SK-N-MC (cell line): Measurements from ENCODE around the gene CRIM1.

Experiments used
- DNase-seq: peaks from one replicate; pipeline ENCODE4 v3.0.0-alpha.2; 2011; ENCODE audit warnings: low read depth, low spot score
- H3K27ac ChIP-seq: fragments of 200-600 bp; sonication (generic); 2 replicates; pipeline ENCODE4 v1.5.1; 2016; ENCODE audit warnings: mixed run types
- H3K36me3 ChIP-seq: fragments of 200-600 bp; sonication (generic); 2 replicates; pipeline ENCODE4 v1.6.1; 2017; ENCODE audit warnings: antibody characterized with exemption, low read length, mixed read lengths; ENCODE audit not compliant: insufficient read depth
- H3K4me3 ChIP-seq: fragments of 200-600 bp; sonication (generic); 2 replicates; pipeline ENCODE4 v1.5.1; 2016
- H3K9ac ChIP-seq: fragments of 200-600 bp; sonication (generic); 2 replicates; pipeline ENCODE4 v1.8.0; 2017; ENCODE audit warnings: mixed run types, mixed read lengths; ENCODE audit not compliant: insufficient read length
- H3K9me3 ChIP-seq: fragments of 200-600 bp; sonication (generic); 2 replicates; pipeline ENCODE4 v1.6.1; 2017; ENCODE audit warnings: low read depth, mild to moderate bottlenecking, antibody characterized with exemption, low read length, moderate library complexity, mixed read lengths
- EZH2 ChIP-seq: fragments of 200-600 bp; sonication (generic); IDR thresholded peaks from one replicate; pipeline ENCODE4 v1.6.1; 2017; ENCODE audit warnings: antibody characterized with exemption
- FOXP2 ChIP-seq: optimal IDR thresholded peaks from 2 replicates; pipeline ENCODE3; 2011; ENCODE audit warnings: mild to moderate bottlenecking, moderate library complexity; ENCODE audit not compliant: insufficient read depth; ENCODE audit errors: extremely low read length, control extremely low read depth
- POLR2AphosphoS5 ChIP-seq: IDR thresholded peaks from 2 replicates; pipeline ENCODE4 v1.6.1; 2012; ENCODE audit warnings: mild to moderate bottlenecking, low read depth, low read length, borderline replicate concordance

The CRIM1 gene

DNA sequence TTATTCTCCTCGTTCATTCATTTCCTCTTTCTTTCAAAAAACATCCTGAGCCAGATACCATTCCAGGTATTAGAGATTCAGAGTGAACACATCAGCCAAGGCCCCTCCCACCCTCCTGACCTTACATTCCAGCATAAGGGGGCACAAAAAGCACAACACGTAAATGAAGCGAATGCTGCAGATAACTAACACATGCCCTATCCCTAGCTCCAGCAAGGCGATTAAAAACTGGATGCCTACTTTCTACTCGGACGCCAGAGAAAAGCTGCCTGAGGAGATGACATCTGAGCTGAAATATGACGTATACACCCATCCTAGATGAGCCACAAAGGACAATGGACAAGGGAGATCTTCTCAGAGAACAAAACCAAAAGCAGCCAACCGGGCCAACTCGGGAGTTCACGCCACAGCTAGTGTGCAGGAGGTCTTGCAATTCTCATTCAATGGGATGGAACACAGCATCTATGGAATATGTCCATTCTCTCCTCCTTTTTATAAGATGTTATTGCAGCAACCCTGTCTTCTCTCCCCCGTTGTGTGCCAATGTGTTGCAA is 208.9 kb downstream of the CRIM1 start:
- no peak overlapping the region for H3K27ac ChIP-seq

DNA sequence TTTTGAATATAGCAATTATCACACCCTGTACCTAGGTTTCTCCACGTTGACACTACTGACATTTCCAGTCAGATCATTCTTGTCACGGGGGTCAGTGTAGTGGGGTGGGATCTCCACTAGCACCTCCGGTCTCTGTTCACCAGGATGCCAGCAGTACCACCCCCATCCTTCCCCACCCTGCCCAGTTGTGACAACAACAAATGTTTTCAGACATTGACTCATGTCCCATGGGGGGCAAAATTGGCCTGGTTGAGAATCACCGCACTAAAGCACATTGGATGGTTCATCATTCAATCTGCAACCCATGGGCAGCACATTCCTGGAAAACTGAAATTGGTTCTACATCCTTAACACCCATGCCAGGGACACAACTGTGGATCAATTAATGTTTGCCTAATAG is 210.1 kb downstream of the CRIM1 start:
- Histone ChIP-seq H3K36me3 (peaks cover 7% of the 10 kb centered on the region), H3K9me3 (no peaks in the 10 kb centered on the region), H3K9ac (no peak overlapping the region), H3K27ac (no peak overlapping the region), H3K4me3 (no peak overlapping the region)
- no peak for TF ChIP-seq EZH2
- no peak for TF ChIP-seq FOXP2
- no peak for TF ChIP-seq POLR2AphosphoS5
- DNase-seq = no peak

More for the DNA sequence above, 208.9 kb downstream of the CRIM1 start:
- Histone ChIP-seq H3K9ac (no peak overlapping the region), H3K36me3 (peaks cover 11% of the 10 kb centered on the region), H3K9me3 (no peaks in the 10 kb centered on the region), H3K4me3 (no peak overlapping the region)
- no peak for DNase-seq
- no peak for TF ChIP-seq POLR2AphosphoS5
- TF ChIP-seq EZH2 = no peak
- no peak for TF ChIP-seq FOXP2

DNA sequence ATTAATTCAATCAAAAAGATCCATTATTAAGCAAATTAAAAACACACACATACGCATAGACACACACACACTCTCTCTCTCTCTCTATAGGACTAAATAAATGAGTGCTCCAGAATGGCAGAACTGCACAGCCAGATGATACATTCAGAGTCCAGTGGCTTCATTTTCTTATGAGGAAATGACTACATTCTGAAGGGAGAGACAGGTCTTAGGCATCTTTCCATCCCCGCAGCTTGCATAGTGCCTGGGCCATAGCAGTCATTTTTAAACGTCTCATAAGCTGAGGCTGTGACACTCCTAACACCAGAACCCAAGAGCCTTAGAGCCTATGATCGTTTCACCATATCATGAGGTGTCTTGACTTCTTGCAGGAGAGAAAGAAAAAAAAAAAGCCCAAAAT is 211.3 kb downstream of the CRIM1 start:
- no peak for DNase-seq
- Histone ChIP-seq H3K9me3 (no peaks in the 10 kb centered on the region), H3K36me3 (peaks cover 4% of the 10 kb centered on the region; the same call in 1 of the 2 replicates), H3K9ac (no peak overlapping the region), H3K4me3 (no peak overlapping the region), H3K27ac (no peak overlapping the region)
- TF ChIP-seq POLR2AphosphoS5 (no peak), EZH2 (no peak), FOXP2 (no peak)

DNA sequence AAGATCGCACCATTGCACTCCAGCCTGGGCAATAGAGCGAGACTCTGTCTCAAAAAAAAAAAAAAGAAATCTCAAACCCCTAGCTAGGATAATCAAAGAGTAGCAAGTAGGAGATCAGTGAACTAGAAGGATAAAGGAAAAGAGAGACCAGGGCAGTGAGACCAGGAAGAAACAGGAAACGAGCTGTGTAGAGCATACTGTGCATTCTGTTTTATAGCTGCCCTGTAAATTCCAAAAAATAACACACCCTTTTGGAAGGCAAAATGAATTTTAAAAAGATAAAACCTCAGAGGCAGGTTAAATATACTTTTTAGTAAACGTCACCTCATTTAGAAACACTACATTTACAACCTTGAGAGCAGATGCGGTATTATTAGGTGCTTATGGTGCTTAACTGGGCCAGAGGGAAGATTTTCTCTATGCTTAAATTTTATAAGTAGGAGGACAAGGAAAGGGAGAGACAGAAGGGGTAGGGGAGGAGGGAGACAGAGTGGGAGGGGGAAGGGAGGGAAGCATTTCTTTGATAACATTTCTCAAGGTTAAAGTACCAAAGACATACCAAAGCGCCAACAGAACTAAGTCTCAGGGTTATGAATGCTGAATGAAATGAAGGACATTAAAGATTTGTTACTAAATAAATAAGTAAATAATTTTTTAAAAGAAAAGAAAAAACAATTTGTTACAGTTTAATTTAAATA is 212.3 kb downstream of the CRIM1 start:
- Histone ChIP-seq H3K27ac (peak overlapping the region; percentile 83; the same call in 1 of the 2 replicates), H3K9ac (no peak overlapping the region), H3K36me3 (peaks cover 4% of the 10 kb centered on the region), H3K9me3 (no peaks in the 10 kb centered on the region), H3K4me3 (peak overlapping the region; percentile 2; the same call in 1 of the 2 replicates)
- no peak for TF ChIP-seq EZH2
- no peak for TF ChIP-seq FOXP2
- TF ChIP-seq POLR2AphosphoS5 = no peak
- no peak for DNase-seq

DNA sequence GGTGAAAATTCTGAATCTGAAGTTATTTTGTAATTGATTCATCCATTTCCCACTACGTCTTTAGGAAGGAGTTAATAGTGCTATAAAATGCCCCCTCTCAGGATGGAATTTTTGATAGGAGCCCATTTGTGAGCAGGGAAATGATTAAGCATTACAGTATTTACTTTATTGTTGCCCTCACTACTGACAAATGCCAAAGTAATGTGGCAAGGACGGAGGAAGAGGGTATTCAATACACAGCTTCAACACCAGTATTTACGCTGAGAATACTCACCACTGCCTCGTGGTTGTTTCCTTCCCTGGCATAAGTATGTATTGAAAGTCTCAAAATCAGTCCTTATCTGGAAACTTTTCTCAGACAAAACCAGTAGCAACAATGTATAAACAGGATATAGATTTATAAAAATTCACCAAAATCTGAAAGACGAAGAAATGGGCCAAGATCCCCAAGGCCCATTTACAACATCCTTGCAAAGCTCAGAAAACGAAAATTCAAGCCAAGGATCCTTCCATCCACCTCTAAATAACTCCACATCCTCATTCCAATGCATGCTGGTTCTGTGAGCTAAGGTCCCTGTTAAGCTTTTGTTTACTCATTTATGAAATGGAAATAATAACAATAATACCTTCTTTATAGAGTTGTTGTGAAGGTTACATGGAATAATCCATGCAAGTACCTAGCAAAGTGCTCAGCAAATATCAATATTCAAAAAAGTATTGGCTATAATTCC is 213.1 kb downstream of the CRIM1 start:
- Histone ChIP-seq H3K9me3 (no peaks in the 10 kb centered on the region), H3K4me3 (peak overlapping the region; percentile 43), H3K27ac (peak overlapping the region; percentile 83), H3K9ac (peak overlapping the region; percentile 46), H3K36me3 (peaks cover 4% of the 10 kb centered on the region)
- DNase-seq = no peak
- TF ChIP-seq EZH2 (no peak), FOXP2 (no peak), POLR2AphosphoS5 (no peak)

DNA sequence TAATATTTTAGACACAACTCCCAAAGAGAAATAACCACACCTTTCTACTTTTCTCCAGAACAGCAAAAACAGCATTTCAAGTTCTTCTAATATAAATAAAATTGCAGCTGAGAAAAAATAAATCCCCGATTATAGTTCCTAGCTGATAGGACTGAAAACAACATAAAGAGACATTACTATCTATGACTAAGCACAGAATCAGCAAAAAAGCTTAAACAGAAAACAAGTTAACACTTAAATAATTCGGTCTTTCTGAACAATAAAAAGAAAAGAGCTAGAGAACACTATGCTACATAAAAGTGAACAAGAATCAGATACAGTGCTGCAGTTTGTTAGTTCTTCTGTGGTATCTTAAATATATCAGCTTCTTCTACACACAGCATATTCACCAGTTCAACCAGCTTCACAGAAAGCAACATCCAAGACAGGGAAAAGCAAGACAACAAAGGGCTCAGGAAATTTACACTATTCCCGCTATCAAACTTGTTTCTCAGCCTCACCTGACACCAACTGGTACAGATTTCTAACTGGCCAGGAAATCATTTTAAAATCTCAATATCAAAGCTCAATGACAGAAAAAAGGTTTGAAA is 213.8 kb downstream of the CRIM1 start:
- no peak overlapping the region; the same call in 1 of the 2 replicates for H3K4me3 ChIP-seq
- H3K9me3 ChIP-seq = no peaks in the 10 kb centered on the region
- H3K36me3 ChIP-seq = peaks cover 5% of the 10 kb centered on the region
- TF ChIP-seq FOXP2 (no peak), POLR2AphosphoS5 (no peak), EZH2 (no peak)
- H3K27ac ChIP-seq = peak overlapping the region; percentile 83
- no peak for DNase-seq
- H3K9ac ChIP-seq = peak overlapping the region; percentile 46

DNA sequence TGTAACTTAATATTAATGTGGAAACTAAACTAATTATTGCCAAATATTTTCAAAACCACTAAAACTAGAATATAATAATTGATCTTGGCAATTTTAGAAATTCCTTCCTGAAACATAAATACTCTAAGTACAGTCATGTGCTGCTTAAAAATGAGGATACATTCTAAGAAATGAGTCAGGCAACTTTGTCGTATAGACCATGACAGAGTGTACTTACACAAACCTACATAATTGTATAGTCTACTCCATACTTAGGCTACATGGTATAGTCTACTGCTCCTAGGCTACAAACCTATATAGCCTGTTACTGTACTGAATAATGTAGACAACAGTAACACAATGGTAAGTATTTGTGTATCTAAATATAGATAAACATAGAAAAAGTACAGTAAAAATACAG is 214.8 kb downstream of the CRIM1 start:
- Histone ChIP-seq H3K9ac (no peak overlapping the region), H3K27ac (no peak overlapping the region), H3K9me3 (no peaks in the 10 kb centered on the region), H3K36me3 (peaks cover 11% of the 10 kb centered on the region), H3K4me3 (no peak overlapping the region)
- no peak for DNase-seq
- no peak for TF ChIP-seq EZH2
- no peak for TF ChIP-seq FOXP2
- TF ChIP-seq POLR2AphosphoS5 = no peak

DNA sequence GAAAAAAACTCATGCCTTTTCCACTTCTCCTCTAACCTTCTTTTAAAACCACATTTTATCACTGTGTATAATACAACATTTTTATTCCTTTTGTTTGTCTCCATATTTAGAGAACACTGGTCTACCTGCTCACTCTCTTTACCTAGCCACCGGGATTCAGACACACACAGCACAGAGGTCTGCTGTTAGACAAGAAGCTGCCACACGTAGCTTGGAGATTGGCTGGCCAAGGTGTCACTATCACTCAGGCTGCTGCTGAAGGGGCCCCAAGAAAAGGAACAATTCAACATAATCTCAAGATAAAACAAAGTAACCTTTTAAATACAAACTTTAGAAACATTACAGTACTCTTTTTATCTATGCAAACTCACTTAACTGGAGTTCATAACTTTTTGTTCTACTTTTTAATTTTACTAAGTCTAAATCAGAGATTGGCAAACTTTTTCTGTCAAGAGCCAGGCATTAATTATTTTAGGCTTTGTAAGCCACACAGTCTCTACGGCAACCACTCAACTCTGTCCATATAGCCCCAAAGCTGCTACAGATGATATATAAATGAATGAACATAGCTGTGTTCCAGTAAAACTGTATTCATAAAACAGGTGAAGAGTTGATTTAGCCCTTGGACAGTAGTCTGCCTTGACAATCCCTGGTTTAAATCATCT is 216.6 kb downstream of the CRIM1 start:
- Histone ChIP-seq H3K4me3 (no peak overlapping the region), H3K27ac (0 out of 2 replicates have a peak overlapping the region, but pooled peaks have one; percentile 12), H3K36me3 (peaks cover 15% of the 10 kb centered on the region), H3K9ac (no peak overlapping the region), H3K9me3 (no peaks in the 10 kb centered on the region)
- DNase-seq = no peak
- TF ChIP-seq POLR2AphosphoS5 = no peak
- TF ChIP-seq EZH2 = no peak
- no peak for TF ChIP-seq FOXP2
